NCI-H2029 (cell line): ENCODE data around the gene BRMS1.
A peak's percentile ranks its signal among the peaks of the same experiment; 100 is the strongest.
"Not testable (repeated sequence)": the region's sequence is repeated elsewhere in the genome, so short reads cannot be mapped to it uniquely, and the experiment has no call there.

Experiments
- DNase-seq: peaks from one replicate; lab custom pipeline; 2025; lab: John Stamatoyannopoulos, UW

Gene BRMS1

DNA sequence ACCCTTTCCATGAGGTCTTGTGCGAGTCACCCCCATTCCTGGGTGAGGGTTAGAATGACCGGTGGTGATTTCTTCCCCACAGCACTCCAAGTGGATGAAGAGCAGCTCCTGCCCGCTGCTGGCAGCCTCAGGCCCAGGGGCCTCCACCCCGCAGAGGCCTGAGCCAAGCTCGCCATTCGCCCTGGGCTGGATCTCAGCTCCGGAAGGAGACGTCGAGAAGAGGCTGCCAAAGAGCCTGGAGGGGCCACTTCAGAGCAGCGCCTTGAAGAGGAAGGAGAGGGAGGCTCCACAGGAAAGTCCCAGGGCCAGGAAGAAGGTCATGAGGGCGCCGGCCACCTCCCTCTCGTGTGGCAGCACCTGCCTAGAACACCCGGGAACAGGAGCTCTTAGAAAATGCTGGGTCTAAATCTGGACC, 18.3 kb upstream of the BRMS1 start:
- no peak for DNase-seq

DNA sequence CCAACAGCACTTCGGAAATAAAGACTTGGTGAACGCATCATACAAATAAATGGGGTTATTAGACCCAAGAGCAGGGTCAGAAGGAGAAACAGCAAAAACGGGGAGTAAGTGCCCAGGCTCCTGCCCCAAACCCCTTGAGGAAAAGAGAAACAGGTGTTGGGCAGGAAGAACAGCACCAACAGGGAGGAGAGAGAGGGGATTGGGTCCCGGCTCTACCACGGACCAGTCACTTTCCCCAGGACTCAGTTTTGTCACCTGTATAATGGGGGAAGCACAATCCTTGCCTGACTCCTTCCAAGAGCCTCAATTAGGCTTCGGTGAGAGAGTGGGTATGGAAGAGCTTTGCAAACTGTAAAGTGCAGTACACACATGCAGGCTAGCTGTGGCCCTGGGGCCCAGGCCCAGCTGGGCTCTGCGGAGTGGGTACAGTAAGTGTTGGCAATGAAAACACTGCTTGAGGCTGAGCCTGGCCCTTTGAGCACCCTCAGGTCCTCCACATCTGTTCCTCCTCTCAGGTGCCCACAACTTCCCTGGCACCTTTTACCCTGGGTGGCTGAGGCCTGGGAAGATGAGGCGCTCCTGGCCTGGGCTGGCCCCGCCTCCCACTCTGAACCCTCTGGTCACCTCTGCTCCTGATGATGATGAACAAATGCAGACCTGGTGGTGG, 17.7 kb upstream of the BRMS1 start:
- DNase-seq = no peak

DNA sequence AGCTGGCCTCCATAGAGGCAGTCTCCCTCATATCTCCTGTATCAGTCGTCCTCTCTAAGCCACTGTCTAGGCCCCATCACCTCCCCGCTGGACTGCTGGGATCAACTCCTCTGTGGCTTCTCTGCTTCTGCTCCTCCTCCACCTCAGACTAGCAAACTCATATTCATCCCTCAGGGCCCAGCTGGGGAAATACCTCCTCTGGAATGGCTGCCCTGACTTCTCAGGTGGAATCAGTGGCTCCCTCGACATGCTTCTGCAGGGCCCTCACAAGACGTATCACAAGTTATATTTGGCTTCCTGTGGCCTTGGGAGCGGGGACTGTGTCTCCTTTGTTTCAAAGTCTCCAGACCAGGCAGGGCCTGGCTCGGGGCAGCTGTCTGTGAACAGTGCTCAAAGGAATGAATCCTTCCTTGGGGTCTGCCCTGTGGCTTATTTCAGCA, 16.6 kb upstream of the BRMS1 start:
- no peak for DNase-seq

DNA sequence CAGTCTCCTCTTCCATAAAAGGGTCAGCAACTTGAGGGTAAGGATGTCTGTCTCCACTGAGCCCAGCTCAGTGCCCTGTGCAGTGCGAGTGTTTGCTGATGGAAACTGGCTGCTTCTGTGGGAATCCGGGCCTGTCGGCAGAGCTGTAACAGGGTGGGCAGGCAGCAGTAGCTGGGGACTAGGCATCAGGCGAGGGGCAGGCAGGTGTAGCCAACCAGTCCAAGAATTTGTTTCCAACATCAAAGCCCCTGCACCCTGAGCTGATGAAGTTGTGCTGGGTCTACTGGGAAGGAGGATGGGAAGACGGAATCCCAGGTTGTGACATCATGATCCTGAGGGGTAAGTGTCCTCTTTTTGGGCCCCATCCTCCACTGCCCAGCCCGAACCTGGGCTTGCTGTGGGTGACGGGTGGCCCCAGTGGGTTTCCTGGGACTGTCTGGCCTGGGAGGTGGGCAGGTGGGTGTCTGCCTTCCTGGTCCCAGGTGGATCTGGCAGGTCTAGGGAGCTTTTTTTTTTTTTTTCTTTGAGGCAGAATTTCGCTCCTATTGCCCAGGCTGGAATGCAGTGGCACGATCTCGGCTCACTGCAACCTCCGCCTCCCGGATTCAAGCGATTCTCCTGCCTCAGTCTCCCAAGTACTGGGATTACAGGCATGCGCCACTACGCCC, 15.6 kb upstream of the BRMS1 start:
- no peak for DNase-seq

DNA sequence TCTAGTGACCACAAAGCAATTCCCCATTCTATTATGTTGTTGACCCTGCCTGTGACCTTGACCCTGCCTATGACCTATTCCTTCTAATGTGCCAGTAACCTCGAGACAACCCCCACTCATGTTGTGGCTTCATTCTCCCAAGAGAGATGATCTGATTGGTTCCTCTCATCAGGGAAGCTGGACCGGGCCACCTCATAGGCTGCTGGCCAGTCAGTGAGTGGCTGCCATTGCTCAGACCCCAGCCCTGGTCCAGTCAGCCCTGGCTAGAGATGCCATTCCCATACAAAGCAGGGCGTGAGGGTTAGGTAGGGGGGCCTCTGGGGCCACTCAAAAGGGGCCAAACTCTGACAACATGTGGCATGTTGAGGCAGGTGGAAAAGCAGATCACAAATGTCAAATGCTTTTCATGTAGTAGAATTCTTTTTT, 14.8 kb upstream of the BRMS1 start:
- DNase-seq = no peak

DNA sequence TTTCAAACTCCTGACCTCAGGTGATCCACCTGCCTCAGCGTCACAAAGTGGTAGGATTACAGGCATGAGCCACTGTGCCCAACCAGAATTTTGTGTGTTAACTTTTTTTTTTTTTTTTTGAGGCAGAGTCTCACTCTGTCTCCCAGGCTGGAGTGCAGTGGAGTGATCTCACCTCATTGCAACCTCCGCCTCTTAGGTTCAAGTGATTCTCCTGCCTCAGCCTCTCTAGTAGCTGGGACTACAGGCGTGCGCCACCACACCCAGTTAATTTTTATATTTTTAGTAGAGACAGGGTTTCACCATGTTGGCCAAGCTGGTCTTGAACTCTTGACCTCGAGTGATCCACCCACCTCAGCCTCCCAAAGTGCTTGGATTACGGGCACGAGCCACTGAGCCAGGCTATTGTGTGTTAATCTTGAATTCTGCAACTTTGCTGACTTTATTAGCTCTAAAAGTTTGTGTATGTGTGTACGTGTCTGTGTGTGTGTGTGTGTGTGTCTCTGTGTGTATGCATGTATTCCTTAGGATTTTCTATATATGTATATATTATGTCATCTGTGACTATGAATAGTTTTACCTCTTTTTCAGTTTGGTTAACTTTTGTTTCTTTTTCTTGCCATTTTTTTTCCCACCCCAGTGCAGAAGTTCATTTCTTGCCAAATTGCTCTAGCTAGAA, 5.8 kb upstream of the BRMS1 start:
- not testable (repeated sequence) for DNase-seq

DNA sequence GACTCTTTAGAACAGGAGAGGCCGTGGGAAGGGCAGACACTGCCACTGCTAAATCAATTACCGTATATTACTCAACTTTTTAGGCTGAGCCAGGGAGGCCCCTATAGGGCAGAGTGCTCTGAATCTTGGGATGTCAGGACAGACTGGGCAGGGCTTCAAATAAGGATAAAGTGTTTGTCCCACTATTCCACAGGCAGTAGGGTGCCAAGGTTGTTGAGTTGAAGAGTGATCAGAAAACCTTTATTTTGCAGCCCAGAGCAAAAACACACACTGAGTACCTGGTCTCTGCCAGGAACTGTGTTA, 4.1 kb upstream of the BRMS1 start:
- DNase-seq = no peak

DNA sequence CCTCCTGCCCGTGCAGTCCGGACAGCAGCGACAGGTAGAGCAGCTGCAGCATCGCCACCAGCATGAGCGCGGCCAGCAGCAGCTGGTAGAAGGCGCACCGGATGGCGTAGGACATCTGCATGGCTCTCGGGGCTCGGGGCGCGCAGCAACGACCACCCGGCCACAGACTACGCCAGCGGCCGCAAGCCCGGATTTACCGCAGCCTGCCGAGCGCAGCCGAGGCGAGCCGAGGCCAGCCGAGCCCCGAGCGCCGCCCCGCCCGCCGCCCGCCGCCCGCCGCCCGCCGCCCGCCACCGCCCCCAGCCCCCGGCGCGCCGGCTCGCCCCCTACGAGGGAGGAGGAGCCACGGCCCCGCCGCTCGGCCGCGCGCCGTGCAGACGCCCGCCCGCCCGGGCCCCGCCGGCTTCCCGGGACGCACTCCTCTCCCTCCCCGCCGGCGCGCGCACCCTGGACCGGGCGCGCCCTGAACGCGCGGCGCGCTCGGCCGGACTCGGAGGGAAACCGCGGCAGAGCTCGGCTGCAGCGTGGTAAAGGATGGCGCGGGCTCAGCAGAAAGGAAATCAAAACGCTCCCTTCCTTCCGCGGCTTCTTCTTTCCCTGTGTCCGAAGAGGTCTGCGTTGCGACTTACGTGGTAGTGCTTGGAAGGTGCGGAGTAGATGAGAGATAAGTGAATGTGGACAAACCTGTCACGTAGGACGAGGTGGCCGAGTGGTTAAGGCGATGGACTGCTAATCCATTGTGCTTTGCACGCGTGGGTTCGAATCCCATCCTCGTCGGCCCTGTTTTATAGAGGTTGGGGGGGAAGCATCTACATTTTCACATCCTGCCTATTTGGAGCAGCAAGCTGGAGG, 2.7 kb upstream of the BRMS1 start, which contains the start of gene B4GAT1:
Gene B4GAT1 (minus strand): TSS at position 205 of the 852 bp plus-strand sequence. CDS start 84 bp downstream, at position 121.
- DNase-seq = peak; percentile 63

DNA sequence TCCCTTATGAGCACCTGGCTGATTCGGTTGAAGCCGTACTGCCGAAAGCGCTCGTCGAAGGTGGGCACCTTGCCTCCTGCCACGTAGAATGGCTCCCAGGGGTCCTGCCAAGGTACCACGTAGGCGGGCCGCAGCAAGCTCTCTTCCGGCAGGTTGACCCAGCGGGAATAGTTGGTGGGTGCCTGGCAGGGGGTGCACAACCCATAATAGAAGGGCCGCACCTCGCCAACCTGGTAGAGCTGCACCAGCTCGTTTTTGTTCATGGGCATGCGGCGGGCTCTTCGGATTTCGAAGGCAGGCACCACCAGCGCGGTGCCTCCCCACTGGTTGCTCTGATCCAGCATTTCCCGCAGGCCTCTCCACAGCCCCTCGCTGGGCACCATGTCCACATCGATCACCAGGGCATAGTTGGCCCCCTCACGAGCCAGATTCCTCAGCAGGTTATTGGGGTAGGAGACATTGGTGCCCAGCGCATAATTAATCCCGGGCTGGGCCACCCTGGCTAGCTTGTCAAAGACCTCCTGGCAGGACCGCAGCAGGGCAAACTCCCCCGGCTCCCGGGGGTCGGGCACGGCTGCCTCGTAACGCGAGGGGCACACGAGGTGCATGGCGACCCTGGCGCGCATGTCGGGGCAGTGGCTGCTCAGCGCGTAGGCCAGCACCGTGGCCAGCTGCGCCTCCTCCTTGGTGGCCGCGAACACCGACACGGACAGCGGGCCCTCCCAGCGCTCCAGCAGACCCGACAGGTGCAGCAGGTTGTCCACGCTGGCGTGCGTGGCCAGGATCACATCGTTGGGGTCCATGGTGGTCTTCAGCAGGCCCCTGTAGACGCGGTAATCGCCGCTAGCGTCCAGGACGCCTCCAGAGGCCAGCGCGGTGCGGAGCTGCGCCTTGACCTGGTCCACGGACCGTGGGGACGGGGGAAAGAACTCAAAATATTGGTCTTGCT, 1.8 kb upstream of the BRMS1 start:
- DNase-seq = no peak

DNA sequence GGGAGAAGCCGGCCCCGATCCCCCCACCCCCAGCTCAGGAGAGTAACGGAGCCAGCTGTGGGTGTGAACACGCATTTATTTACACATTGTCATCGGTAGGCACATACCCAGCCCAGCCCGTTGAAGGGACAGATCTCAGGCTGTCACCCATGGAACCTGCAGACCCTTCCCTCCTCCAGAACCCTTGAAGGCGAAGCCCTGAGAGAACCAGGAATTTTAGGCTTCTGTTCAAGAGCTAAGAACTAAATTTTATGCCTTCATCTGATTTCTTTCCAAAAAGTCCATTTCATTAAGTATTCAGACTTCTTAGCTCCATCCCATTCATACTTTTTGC, 379 bp upstream of the BRMS1 start:
- DNase-seq = no peak

DNA sequence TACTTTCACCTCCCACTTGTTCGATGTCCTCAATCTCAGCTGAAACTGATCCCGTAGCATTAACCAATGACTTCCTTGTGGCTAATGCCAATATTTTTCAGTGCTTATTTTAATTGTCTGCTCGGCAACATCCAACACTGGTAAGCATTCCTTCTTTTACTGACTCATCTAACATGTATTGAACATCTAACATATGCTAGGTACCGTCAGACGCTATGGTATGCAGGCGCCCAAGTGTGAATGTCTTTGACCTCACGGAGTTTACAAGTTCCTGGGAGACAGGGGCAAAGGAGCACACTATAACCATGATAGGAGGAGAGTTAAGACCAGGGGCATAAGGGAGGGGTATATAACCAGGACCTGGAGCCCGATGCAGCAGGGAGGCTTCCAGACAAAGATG, 1.7 kb downstream of the BRMS1 start:
- no peak for DNase-seq

DNA sequence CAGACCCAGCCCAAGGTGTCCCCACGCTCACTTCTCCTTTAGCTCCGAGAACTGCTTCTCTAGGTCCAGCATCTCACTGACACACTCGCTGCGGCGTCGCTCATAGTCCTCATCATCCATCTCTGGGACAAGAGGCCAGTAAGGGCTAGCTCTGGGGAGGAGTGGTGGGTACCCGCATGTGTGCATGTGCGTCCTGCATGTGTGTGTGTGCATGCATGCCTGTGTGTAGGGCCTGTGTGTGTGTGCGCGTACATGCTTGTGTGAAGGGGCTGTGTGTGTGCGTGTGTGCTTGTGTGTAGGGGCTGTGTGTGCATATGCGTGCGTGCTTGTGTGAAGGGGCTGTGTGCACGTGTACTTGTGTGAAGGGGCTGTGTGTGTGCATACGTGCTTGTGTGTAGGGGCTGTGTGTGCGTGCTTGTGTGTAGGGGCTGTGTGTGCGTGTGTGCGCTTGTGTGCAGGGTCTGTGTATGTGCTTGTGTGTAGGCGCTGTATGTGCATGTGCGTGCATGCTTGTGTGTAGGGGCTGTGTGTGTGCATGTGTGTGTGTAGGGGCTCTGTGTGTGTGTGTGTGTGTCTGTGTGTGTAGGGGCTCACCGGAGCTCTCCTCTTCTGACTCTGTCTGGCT, 3.3 kb downstream of the BRMS1 start:
- no peak for DNase-seq

DNA sequence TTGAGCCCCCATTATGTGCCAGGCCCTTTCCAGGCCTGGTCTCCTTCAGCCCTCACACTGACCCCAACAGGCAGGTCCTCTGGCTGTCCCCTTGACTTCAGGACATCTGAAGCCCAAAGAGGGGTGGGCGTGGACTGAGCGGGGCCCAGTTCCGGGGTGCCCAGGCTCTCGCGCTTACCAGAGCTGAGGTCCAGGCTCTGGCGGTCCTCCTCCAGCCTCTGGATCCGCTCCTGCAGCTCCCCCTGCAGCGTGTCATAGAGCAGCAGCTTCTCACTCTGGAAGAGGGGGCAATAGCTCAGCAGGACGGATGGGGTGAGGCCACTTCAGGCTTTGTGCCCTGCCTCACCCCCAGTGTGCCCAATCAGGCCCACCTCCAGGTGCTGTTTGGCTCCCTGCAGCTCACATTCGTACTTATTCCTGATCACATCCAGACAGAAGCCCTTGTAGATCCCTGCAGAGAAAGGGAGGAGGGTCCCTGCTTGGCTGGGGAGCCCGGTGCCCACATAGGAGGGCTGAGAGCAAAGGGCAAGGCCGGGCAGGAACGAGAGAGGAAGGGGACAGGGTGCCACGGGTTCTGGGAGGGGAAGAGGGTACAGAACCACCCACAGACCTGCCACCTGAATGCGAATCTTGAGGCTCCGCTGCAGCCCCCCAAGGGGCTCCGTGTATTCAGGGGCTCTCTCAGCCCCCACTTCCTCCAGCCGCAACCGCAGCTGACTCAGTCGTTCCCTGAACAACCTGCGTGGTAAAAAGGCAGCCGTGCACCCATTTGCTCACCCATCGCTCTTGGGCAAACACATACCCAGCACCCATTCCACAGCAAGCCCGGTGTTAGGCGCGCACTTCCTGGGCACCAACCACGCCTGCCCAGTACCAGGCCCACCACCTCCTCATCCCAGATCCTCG, 4.1 kb downstream of the BRMS1 start:
- DNase-seq = no peak

DNA sequence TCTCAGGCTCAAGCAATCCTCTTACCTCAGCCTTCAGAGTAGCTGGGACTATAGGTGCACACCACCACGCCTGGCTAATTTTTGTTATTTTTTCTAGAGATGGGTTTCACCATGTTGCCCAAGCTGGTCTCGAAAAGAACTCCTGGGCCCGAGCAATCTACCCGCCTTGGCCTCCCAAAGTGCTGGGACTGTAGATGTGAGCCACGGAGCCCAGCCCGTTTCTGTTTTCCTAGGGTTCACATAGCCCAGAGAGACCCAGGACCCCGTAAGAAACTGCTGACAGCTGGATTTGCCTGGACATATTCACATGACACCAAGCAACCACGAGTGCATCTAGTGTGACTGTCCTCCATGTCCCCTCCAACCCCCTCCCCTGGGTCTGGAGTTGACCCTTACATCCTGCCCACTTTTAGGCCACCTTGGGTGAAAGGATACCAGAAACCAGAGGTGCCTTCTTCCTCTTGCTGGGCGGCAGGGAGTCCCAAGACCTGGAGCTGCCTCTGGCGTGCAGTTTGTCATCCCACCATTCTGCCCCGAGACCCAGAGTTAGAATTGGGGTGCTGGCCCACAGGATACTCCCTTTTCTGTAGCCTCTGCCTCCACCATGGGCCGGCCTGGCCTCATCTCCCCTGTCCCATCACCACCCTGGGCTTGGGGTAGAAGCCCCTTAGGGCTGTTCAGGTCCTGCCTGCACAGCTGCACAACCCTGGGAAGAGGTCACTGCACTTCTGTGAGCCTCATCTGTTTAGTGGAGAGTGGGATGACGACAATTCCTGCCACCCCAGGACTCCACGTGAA, 5.0 kb downstream of the BRMS1 start:
- no peak for DNase-seq

DNA sequence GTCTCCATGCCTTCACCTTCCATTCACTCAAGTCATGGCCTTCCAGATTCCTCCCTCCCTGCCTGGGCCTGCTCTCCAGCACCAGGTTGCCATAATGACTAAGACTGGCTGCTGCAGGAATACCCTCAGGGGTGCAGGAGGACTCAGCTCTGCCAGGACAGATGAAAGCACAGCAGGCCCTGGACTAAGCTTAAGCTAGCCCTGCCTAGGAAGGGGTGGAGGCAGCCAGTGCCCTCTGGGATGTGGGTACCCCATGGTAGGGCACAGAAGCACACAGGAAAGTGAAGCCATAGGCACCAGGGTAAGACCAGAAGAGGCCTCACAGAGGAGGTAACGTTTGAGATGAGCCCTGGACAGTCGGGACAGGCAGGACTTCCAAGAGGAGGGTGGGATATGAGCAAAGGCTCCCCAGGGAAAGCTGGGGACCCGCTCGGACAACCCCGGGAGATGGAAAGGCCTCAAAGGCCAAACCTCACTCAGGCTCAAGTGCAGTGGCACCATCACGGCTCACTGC, 5.7 kb downstream of the BRMS1 start:
- no peak for DNase-seq

DNA sequence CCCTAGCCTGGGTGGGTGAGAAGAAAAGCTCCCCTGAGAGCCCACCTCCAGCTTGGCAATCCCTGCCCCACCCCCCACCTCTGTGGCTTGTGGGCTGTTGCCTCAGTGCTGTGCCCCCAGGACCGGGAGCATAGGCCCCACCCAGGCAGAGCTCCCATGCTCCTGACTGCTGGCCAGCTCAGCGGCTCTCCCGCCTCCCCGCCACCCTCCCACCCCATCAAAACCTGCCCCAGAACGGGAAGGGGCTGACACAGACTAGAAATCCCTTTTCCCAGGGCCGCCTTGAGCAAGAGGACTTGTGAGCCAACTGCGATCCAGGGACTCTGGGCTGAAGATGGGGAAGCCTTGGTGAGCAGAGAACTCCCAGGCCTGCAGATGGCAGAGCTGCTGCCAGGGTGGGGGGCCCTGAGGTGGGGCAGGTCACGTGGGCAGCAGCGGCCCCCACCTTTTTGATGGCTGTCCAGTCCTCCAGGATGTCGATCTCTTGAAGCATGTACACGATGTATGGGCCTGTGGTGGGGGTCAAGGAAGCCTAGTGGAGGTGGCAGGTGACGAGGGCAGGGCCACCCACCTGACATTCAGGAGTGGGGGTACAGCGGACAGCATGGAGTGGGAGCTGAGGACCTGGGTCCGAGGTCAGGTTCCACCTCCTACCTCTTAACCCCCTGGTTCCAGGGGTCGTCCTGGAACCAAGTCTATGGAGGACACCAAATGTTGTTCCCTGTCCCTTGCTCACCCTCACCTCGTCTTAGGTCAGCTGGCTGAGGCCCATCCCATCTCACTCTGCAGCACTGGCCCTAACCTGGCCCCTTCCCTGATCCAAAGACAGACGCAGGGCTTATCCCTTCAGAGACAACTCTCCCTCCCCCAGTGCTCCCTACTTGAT, 6.4 kb downstream of the BRMS1 start:
- no peak for DNase-seq

DNA sequence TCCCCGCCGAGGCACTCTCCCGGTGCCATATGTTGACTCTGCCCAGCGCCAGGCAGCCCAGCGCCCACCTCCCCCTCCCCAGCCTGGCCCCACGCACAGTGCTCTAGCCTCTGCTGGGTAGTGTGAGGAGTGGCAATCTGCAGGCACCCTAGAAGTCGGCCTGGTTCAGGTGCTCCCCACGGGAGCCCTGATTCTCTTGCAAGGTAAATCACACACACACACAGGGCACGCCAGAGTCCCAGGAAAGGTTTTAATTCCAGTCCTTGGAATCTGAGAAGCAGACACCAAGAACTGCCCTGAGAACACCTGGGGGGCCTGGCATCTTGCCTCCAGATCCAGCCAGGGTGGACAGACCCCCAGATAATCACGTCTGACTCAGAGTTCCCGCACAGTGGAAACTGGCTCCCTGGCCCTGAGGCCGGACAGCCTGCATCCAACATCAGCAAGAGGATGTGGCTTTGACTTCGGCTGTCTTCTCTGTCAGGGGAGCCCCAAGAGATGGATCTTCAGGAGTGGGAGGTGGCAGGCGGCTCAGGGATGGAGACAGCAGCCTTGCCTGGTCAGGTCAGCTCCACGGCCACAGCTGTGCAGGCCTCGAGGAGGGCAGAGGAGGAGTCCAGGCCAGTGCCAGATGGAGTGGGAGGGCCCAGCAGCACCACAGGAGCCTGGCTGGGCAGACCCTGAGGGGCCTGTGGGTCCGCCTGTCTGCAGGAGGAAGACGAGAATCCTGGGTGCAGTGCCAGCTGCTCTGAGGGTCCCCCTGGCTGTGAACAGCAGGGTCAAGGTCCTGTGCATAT, 7.6 kb downstream of the BRMS1 start:
- DNase-seq = no peak
